SW 1271 (cell line): ENCODE results near the gene CUL3.

ENCODE experiments used
- DNase-seq, 2 experiments: peaks; one replicate each; lab custom pipeline; 2025; lab: John Stamatoyannopoulos, UW

CUL3 gene

DNA sequence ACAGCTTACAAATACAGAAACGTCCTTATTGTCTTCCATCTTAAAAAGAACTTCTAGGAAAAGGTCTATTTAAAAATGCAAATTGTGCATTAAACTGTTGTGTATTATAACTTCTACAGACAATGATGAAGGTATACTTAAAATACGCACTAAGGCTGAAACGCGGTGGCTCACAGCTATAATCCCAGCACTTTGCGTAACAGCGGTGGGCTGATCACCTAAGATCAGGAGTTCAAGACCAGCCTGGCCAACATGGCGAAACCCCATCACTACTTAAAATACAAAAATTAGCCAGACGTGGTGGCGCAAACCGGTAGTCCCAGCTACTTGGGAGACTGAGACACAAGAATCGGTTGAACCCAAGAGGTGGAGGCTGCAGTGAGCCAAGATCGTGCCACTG, 4.9 kb downstream of the CUL3 start:
- no peak for DNase-seq

DNA sequence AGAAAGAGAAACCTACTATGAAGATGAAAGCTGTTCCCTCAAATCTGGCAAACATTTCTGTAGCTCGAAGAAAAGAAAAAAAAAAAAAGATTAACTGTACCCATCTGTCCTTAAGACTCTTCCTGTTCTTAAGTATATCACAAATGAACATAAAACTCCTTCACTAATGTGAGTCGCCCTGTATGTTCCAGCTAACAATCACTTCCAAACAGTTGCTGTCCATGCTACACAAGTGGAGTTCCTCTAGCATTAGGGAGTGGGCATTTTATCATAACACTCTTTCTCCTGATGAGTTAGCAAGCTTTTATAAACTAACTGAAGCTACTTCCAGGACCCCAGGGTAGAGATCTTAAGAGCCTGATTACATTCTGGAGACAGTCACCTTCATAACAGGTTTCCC, 5.8 kb downstream of the CUL3 start:
- no peak for DNase-seq

DNA sequence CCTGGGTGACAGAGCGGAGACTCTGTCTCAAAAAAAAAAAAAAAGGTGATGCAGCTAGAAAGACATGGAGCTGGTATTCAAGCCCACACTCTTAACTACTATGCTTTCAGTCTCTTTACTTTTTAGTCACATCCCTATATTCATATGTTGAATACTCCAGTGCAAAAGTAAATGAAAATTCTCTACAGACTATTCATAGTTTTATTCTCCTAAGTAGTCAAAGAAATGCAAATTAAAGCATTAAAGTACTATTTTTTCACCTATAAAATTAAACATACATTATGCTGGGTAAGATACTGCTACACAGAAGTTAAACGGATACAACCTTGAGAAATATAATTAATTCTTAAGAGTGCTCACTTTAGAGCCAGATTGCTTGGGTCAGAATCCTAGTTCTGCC, 7.6 kb downstream of the CUL3 start:
- DNase-seq: no peak

DNA sequence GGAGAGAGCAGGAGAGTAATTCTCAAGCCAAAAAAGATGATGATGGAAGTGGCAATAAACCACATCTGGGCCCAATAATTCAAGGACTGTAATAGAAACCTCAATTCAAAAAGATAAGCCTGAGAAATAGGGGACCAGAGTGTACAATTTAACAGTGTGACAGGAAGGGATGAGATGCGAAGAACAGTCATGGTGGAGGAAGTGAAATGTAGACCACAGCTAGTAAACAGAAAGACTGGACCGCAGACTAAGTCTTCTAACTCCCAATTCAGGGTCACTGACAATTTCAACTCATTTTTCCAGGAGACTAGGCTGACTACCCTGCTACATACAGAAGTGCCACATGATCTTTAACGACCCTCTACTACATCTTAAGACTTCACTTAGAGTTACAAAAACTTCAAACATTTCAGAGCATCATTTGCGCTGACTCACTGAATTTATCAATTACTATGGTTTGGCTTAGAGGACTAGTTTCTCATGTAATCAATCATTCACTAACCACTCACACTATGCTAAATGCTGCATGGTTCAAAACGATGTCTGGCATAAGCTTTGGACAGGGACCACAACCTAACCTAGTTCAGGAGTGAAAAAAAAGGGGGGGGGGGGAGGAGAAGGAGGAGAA, 9.0 kb downstream of the CUL3 start:
- DNase-seq: no peak

DNA sequence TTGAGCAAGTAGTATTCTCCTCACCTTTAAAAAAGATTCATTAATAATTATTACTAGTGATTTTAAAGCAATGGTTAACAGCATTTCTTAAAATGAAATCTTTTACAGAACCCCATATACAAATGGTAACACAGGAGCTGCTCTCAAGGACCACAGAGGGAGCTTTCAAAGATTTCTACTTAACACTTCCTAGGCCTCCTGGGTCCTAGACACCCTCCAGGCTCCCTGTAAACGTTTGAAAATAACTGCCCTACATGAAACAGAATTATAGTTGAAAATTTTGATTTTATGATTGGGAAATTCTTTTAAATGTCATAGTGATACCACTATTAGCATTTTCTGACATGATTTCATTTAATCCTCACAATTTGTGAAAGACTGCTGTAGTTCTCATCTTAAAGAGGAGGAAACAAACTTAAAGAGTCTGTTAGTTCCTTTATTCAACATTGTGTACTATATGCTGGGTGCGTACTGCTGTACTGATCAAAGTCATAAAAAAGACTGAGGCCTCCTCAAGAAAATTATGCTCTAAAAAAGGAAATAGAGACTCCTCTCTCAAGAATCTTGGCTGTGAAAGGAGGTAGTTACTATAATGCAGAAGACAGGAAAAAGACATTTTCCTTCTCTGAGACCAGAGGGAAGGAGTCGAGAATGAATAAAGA, 10.6 kb downstream of the CUL3 start:
- DNase-seq: no peak

DNA sequence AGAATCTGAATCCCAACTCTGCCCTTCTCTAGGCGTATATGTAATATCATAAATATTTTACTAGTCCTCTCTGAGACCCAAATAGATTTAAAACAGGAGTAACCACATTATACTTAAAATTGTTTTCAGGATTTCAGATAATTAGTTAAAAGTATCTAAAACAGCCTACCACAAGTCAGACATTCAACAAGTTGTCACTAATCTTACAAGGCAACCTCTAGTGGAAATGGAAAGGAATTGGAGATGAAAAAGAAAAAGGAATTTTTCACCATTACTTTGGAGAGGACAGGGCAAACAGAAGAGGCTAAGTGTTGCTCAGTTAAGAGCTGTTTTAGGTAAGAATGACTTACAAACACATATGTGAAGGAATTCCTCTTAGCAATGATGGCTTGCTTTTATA, 11.4 kb downstream of the CUL3 start:
- DNase-seq: no peak

DNA sequence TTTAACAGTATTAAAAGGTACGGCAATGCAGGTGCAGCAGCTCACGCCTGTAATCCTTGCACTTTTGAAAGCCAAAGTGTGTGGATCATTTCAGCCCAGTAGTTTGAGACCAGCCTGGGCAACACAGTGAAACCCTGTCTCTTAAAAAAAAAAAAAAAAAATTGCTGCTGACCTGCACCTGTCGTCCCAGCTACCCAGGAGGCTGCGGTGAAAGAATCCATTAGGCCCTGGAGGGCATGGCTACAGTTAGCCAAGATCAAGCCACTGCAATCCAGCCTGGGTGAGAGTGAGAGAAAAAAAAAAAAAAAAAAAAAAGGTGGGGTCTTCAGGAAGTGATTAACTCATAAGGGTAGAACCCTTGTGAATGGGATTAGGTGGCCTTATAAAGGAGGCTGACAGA, 12.8 kb downstream of the CUL3 start:
- no peak for DNase-seq

DNA sequence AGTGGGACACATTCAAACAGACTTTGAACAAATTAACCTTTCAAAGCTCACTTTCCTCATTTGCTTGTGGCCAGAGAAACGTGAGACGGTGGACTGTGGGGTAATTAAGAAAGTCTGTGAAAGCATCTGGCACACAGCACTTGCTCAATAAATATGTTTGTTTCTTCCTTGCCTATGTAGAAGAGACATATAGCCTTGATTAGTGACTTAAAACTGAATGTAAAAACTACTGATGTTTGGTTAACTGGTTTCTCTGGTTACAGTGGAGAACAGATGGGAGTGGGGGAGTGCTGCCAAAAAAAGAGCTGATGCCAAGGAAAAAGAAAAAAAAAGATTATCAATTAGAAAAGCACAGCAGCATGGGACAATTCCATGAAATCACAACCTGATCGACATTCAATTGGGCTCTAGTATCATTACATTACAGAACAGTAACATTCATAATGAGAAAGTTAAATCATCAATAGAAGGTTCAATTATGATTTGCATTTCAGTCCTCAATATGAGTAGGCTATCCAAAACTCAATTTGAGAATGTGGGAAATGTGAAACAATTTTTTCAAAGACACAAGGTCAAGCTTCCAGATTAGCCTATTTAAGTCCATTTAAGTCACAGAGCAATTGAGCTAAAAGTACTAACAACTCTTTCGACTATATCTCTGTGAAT, 14.7 kb downstream of the CUL3 start:
- no peak for DNase-seq

DNA sequence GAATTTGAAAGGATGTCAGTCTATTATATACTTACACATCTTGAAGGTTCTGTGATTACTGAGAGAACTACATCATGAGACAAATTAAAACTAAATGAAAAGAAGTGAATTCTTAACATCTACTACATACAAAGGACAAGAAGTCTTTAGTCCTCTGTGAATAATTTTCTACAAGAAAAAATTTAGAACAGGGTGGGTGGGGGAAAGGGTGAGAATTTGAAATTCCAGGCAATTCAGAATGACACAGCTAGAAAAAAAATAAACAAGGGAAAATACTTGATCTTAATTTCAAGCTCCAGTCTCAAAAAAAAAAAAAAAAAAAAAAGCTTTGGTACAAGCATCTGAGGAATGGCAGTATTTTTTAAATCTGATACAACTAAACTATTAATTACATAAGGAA, 15.5 kb downstream of the CUL3 start:
- DNase-seq: no peak

DNA sequence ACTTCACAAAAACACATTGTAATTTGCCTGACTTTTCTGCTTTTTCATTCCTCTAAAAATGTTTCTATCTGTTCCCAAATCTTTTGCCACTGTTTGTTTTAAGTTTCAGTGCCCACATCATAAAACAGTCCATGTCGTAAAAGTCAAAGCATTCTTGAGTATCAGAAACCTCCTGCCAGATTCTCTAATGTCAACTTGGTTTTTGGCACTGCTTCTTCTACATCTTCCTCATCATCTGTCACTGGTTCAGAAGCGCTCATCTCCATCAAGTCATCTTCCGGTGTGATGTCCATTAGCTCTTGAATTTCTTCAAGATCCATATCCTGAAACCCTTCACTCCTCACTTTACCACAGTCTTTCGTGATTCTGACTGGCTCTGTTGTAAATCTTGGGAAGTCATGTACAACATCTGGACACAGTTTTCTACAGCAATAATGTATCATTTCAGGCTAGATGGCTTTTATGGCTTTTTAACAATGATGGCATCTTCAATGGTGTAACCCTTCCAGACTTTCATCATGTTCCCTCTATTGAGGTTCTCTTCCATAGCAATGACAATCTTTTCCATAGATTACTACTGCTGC, 19.6 kb downstream of the CUL3 start:
- DNase-seq: no peak

DNA sequence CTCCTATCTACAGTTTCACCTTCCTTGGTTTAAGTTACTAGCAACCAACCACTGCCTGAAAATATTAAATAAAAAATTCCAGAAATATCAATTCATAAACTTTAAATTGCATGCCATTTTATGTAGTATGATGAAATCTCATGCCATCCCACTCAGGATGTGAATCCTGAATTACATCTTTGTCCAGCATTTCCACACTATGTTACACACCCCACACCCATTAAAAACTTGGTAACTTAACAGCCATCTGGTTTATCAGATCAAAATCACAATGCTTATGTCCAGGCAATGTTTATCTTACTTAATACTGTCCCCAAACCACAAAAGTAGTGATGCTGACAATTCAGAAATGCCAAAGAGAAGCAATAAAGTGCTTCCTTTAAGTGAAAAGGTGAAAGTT, 21.6 kb downstream of the CUL3 start:
- DNase-seq: no peak

DNA sequence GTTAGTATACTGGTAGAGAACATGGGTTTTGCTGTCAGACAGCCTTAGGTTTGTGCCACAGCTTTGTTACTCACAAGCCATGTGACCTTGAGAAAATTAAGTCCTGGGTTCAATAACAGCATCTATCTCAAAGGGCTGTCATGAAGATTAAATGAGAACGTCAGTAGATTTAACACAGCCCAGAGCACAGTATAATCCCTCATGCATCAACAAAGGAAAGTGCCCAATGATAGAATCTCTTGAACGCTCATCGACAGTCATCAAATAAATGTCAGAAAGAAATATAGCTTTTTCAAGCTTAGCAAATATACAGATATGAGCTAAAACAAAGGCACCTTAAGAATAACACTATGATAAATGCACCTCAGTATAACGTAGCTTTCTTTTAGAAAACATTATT, 22.3 kb downstream of the CUL3 start:
- DNase-seq: no peak

DNA sequence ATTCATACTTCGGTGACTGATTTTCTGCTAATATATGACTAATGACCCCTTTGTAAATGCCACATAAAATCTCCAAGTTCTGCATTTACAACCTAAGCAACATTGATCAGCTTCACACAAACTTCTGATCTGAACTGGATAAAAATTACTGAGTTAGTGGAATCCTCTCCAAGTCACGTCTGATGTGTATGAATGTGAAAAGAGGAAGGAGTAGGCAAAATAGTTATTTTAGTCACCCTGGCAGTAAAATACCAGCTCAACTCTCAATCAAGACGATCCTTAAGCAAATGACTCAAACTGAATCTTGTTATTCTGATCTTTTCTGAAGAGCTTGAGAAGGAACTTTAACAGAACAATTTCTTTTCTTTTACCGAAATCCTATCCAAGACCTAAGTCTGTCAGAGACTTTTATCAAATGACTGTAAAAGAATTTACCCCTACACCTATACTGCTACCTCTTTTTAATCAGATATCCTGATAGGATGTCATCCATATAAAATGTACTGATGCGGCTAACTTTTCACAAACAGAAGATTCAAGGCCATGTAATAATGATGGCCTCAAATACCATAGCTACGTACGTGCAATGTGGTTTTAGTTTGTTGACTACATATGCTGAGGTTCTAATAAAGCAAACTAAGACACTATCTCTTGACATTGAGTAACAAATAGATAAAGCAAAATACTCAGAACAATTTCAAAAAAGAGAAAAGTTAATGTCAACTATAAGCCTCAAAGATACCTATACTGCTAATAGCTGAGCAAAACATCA, 23.7 kb downstream of the CUL3 start:
- DNase-seq: no peak

DNA sequence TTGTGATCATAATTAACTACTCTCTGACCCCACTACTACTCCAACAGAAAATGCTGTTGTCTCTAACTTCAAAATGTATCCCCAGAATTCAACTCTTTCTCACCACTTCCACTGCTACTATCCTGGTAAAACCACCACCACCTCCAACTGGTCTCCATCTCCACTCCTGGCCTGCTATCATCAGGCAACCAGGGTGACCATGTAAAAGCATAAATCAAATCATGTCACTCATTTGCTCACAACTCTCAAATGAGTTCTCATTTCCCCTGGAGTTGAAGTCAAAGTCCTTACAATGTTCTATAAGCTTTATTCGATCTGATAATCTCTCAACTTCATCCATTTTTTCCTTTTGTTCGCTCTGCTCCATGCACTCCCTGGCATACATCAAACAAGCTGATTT, 24.6 kb downstream of the CUL3 start:
- DNase-seq: no peak

DNA sequence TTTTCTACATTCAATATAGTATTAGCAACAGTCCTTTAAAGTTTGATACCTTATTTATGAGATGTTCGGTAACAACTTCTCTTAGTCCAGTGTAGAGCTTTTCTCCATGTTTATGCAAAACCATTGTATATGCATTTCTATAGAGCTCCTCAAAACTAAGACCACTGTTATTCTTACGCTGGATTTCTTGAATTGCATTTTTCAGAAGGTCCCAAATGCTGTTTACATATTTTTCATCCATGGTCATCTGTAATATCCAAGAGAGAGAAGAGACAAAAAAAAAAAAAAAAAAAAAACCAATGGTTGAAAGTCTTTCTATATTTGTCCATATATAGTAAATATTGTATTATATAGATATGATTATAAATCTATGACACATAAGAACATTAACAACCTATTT, 27.6 kb downstream of the CUL3 start:
- DNase-seq: no peak

DNA sequence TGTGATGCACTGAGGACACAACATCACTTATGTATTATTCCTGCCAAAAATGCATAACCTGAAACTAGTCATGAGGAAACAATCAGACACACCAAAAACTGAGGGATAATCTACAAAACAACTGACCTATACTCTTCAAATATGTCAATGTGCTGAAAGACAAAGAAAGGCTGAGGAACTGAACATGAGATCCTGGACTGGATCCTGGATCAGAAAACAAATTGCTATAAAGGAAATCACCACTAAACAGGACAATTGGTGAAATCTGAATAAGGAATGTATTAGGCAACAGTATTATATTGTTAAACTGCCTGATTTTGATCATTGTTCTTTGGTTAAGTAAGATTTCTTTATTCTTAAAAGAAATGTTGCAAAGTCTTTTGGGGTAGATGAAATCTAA, 28.8 kb downstream of the CUL3 start:
- no peak for DNase-seq

DNA sequence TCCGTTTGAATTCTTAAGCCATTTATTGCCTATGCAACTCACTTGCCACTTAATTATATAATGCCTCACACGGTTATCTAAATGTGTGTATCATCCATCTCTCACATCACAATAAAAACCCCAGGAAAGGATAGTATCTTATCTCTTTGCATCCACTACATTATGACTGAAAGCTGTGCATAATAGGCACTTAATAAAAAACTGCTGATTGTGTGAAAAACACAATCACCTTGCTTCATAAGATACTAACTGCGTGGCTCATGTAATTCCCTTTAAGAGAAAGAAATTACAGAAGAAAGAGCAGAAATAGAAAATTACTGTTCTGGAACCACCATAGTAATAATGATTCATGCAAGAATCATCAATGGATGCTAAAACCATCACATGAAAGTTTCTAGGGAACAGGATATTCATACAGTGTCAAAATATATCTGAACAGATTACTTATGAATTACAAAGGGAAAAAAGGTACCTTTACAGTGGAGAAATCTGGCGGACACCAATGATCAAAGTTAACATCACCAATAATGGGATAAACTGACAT, 29.3 kb downstream of the CUL3 start:
- no peak for DNase-seq

DNA sequence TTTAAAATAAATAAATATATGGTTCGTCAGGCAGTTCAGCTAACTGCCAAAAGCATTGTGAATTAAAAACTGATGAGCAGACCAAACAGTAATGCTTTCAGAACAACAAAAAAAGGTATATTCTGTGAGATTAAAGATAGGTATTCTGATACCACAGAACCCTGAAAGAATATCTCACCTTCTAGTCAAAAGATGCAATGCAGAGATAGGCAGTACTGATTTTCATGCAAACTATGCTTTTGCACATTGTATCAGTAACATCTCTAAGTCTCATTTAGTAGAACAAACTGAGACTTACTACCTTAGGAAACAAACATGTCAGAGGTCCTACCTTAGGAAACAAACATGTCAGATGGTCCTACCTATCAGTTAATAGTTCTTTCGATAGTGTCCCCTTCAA, 32.4 kb downstream of the CUL3 start:
- DNase-seq: no peak

DNA sequence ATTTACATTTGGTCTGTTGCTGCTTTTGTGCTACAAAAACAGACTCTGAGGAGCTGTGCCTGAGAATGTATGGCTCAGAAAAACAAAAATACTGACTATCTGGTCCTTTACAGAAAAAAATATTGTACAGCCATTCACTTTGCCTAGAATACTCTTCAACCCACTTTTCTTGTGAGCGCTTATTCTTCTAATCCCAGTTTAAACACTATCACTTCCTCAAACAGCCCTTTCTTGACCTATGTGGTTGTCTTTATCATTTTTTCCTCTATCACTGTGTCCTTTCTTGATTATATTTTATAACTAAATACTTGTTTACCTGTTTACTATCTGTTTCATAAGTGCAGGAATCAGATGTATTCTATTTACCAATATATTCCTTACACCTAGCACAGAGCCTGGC, 33.5 kb downstream of the CUL3 start:
- no peak for DNase-seq

DNA sequence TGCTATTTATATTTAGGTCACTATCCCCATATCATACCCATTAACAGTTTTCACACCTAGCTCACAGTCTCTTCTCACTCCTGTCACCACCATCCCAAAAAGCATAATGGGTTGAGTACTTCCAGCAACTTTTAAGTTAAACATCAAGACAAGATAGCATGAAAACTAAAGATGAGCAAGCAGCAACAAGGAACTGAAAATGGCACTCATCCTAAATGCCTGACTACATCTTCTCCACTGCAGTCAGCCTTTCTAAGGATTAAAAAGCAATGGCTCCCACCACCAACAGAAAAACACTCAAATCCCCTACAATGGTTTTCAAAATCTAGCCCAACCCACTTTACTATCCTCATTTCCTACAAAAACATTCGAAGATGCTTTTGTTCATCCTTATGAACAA, 38.2 kb downstream of the CUL3 start:
- DNase-seq: no peak

DNA sequence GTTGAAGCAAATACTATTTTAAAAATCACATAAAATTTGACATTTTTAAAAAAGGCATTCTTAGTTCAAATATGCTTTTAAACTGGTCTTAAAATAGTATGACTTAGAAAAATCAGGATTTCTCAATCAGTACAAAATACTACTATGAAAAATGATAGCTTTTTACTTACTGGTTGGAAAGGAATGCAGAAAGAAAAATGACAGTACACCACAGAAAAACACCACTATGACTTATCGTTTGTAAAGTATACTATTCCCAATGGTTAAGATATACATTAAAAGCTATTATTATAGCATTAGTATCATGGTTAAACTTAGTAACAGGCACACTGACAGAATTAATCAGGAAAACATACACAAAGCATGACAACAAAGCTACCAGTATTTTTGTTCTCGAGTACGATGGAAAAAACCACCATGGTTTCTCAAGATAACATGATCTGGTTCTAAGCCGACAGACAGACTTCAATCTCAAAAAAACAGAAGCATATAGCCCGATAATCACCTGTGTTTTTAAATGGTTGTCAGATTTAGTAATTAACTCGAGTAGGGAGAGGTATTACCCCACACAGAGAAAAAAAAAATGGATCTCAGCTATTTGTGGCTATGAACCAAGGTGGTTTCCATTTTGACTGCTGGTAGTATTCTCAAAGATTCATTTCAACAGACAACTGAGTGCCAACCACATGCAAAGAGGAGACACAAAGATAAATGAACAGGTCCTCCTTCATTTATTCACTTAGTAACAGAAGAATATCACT, 39.1 kb downstream of the CUL3 start:
- DNase-seq: no peak

DNA sequence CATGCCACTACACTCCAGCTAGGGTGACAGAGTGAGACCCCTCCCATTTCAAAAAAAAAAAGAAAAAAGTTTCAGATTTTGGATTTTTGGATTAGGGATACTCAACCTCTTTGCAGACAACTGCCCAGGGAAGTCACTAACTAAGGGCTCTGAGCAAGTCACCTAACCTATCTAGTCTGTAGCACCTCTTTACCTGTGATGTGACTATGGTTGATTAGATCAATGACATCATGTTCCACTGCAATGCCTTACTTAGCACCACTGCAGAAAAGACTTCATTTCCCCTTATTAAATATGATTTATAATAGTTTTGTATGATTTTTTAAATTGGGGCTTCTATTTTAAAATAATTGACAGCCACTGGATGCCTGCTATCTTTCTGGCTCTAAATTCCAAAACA, 41.2 kb downstream of the CUL3 start:
- no peak for DNase-seq
